Measurements from ENCODE around the gene FMNL2. TPM values are rescaled to one million over a fixed set of nuclear protein-coding genes. Genes with fewer than 3 reads are reported as not detected.

Gene FMNL2
- total RNA-seq, 1 donor from 2014 or later = 56.6 TPM

DNA sequence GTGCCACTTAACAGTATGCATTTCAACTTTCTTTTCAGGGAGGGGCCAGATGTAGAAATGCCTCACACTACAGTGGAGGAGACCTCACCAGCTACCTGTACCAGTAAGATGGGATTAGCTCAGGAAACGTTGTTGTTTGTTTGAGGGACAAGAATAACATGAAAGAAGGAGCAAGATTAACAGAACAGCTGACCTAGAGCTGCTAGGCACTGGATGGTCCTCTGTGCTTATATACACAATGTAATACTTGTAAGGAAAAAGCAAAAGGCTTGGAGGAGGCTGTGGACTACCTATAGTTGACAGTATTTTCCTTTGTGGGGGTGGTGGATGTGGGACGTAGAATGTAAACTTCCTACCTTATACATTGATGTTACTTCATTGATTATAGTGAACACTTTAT, 154.4 kb downstream of the FMNL2 start:
- no peak for DNase-seq (ENCODE audit: extremely low read depth, low read depth, low spot score)

DNA sequence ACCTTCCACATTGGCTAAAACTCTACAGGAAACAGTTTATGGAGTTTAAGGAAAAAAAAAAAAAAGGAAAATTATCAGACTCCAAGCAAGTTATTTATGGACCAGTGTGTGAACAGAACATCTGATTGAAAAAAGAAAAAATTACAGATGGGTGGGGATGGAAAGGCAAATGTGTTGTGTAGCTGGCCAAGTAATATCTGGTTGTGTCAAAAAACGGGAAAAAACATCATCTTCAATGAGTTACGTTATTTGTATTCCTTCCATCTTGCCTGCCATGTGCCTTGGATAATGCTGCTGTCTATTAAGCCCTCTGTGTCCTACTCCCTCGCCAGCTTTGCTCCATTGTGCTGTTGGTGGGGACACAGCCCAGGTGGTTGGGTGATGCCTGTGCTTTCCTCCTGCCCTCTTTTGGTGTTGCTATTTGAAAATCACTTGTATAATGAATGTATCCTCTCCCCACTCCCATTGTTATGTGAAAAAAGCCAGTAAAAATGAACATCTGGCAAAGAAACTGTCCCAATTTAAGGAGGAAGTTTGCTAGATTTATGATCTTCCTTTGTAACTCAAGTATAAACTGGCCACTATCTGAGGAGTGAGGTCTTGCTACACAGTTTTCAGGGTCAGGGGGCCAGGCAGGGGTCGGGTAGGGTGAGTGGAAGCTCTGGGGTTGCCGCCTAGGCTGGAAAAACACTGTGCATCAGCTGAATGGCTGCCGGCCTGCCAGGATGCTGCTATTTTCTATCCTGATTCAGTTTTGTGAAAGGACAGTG, 155.9 kb downstream of the FMNL2 start:
- DNase-seq (ENCODE audit: extremely low read depth, low read depth, low spot score) = no peak

DNA sequence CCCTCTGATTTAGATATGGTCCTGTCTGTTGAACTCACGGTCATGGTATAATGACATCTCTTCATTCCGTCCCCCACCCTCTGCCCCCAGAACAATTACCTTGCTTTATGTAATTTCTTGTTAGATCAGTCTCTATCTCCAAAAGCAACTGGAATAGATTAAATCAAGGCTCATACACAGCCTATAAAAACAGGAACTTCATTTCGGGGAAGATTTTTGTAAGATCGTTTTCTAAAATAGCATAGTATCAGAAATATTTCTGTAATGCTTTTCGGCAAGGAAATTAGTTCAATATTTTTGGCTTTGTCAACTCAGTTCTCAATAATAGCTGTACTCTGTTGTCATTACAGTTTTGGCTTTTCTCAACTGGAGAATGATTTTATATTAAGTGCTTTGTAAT, 157.2 kb downstream of the FMNL2 start:
- DNase-seq (ENCODE audit: extremely low read depth, low read depth, low spot score) = no peak

DNA sequence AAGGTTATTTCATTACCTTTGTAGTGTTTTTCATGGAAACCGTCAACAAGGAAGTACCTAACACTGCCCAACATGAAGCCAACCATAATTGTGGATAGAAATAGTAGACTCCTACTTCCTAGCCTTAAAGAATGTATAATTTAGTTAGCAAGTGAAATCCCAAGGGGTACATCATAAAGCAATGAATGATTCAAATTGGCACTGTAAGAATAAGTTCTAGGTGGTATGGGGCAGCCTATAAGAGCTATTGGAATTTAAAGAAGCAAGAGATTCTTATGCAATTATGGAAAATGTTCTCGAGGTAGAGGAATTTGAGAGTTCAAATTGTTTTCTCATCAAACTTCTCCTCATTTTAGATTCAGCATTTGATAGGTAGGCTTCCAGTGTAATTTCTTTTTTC, 157.9 kb downstream of the FMNL2 start:
- DNase-seq (ENCODE audit: extremely low read depth, low read depth, low spot score) = no peak

DNA sequence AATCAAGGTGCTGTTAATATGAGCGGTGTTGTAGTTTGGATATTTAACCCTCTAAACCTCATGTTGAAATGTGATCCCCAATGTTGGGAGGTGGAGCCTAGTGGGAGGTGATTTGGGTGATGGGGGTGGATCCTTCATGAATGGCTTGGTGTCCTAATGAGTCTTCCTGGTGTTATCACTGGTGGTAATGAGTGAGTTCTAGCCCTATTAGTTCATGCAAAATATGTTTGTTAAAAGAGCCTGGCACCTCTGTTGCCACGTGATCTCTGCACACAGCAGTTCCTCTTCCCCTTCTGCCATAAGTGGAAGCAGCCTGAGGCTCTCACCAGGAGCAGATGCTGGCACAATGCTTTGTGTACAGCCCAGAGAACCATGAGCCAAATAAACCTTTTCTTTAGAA, 158.4 kb downstream of the FMNL2 start:
- DNase-seq (ENCODE audit: extremely low read depth, low read depth, low spot score) = no peak

DNA sequence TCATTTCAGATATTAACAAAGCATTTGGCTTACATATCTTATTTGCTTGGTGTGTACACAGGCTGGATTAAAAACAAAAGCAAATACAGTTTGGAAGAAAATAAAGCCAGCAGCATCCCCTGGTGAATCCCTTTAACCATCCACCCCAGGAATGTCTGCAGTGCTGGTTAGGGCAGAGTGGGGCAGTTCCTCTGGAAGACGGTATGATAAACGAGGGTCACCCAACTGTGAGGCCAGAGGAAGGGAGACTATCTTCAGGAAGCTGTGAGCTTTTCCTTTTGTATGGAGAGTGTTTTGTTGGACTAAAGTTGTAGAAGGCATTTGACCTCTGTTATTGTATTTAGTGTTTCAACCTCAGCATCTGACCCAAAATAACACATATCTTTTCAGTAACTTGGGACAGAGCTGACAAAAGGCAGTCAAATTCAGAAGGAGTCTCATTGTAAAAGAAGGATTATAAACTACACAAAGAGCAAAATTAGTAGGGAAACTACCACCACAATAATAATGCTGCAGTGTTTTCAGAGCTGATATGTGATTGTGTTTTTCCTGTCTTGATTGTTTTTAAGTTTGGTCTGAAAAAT, 159.1 kb downstream of the FMNL2 start:
- no peak for DNase-seq (ENCODE audit: extremely low read depth, low read depth, low spot score)

DNA sequence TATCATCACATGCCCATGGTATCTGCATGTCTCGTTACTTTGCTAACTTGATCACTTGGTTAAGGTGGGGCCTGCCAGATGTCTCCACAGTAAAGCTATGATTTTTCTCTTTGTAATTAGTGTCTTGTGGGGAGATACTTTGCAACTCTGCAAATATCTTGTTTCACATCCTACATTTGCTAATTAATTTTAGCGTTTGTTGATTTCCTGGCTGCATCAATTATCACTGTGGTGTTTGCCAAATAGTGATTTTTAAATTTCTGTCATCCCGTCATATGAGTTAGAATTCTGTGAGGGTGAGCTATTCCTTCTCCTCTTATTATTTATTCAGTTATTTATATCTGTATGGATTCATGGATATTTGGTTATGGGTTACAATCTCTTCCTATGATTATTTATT, 161.4 kb downstream of the FMNL2 start:
- no peak for DNase-seq (ENCODE audit: extremely low read depth, low read depth, low spot score)

DNA sequence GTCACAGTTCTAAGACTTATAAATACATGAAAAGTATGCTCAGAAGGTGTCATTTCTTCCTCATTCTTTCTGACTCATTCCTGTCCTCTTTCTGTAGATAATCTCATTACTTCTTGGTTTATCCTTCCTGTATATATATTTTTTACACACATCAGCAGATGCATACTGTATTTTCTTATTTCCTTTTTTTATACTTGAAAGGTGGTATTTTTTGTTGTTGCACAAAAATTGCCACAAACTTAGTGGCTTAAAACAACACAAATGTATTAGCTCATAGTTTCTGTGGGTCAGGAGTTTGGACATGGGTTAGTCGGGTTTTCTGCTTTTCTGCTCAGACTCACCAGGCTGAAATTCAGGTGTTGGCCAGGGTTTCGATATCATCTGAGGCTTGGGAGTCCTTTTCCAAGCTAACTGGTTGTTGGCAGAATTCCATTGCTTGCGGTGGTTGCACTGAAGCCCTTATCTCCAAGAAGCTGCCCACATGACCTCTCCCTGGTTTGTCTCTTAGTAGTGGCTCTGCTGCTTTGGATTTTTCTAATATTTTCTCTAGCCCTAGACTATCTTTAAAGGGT, 162.6 kb downstream of the FMNL2 start:
- no peak for DNase-seq (ENCODE audit: extremely low read depth, low read depth, low spot score)

DNA sequence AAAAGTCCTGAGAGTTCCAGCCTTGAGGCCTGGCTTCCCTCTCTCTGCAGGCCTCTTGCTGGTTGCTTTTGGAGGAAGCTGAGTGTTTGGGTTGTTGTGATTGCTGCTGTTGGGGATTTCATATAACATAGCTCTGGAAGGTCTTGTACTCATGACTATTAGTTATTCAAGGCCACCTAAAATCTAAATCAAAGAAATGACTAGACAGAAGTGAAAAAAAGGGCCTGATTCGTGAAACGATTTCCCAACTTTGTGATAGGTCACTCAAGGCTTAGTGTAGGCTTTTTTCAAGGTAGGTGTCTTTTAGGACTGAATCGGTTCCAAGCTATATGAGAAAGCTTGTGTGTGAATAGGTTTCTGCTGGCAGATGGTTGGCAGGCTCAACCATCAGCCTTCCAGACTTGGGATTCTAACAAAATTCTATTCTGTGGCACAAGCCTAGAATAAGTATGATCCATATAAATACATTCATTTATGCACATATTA, 164.4 kb downstream of the FMNL2 start:
- DNase-seq (ENCODE audit: extremely low read depth, low read depth, low spot score) = no peak

DNA sequence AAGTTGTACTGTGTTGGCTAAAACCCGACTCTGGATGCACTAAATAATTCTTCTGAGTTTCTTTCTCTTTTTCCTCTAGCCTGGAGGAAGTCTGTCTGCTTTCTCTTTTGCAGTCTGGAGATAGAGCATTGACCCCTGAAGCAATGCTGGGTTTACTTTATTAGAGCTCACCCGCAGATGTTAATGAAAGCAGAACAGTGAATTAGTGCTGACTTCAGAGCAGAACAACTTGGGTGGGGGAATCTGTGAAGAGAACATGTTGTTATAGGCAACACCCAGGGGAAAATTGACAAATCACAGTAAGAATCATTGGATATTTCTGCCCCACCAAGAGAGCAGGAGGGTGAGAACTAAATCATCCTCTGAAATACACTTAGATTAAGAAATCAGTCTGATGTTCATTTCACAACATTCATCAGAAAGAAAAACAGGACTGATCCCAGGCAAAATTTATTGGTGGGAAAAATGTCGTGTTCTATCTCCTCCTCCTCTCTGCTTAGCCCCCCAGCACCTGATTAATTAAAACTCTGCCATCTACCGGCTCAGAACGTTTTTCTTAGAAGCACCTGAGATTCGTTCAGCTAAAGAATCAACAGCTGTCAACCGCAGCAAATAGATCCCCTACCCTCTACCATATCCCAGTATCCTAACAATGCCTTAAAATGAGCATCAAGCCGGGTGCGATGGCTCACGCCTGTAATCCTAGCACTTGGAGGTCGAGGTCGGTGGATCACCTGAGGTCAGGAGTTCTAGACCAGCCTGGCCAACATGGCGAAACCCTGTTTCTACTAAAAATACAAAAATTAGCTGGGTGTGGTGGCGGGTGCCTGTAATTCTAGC, 165.1 kb downstream of the FMNL2 start:
- no peak for DNase-seq (ENCODE audit: extremely low read depth, low read depth, low spot score)

DNA sequence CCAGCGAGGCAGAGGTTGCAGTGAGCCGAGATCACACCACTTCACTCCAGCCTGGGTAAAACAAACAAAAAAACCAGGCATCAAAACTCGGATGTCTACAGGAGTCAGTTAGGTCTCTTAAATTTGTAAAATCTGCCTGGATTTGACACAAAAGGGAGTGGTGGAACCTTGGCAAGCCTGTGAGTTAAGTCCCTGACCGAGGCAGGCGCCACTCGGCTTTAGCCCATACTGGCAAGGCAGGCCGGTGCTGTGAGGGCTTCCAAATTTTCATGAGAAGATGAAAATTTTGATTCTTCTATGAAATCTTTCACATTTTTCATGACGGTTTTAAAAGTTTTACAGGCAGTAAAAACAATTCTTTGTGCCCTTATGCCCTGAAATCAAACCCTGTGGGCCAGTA, 165.8 kb downstream of the FMNL2 start:
- DNase-seq (ENCODE audit: extremely low read depth, low read depth, low spot score) = no peak

DNA sequence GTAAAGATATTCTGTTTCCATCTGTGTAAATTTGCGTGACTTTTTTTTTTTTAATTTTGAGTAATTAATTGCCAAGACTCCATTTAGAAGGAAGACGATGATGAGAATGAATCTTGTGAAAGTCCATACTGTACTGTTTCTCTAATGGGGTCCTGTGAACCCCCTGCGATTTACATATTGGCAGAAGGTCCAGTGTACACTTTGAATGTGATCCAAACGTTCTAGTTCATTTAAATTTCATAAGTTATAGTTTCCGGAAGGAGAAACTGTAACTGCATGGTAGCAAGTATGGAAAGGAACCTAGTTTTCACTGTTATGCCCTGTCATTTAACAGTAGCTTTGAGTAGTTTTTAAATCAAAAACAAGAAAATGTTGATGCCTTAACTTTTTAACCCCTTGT, 166.7 kb downstream of the FMNL2 start:
- DNase-seq (ENCODE audit: extremely low read depth, low read depth, low spot score) = no peak

DNA sequence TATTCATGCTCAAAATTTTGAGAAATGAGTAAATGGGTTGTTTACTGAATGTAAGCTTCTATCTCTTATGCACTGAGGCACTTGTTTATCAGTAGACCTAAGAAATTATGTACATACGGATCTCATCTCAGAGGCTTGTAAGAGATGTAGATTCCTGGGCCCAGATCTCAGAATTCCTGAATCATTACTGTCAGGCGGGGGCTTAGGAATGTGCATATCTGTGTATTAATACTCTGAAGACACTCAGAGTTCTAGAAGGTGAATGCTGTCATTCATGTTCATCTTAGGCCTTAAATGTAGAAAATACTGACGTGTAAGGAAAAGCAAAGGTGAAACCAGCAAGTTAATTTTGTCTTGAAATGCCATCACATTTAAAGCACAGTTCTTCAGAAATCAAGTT, 169.6 kb downstream of the FMNL2 start:
- no peak for DNase-seq (ENCODE audit: extremely low read depth, low read depth, low spot score)

DNA sequence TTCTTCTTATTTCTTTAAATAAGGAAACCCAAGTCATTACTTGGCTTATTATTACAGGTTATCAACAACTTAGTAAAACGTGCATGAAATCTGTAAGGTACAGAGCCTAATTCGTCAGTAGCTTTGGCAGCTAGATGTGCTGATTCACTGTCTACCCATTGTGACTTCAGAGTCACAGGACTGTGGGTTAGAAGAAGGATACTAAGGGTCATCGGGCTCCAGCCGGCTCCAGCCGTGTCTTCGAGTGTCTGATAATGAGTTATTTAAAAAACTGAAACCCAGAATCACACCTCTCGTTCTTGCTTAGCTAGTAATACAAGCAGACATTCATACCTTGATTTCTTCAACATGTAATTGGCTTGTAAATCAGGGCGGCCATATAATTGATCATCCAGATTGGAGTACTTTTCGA, 170.5 kb downstream of the FMNL2 start:
- no peak for DNase-seq (ENCODE audit: extremely low read depth, low read depth, low spot score)

DNA sequence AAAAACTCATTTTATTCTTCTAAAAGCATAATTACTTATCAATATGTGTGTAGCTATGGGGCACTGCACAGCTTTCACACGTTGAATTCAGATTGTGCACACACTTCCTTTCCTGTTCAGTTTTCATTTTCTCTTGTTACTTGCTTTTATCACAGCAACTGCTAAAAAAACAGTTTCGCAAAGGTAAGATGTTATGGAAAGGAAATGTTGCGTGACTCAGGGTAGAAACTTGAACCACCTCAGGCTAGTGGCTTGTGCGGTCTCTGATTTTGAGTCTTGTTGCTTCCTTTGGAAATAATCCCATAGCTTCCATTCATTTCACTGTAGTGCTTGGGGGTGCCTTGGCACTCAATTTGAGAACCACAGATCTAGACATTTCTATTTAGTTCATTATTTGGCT, 171.9 kb downstream of the FMNL2 start:
- DNase-seq (ENCODE audit: extremely low read depth, low read depth, low spot score) = no peak

DNA sequence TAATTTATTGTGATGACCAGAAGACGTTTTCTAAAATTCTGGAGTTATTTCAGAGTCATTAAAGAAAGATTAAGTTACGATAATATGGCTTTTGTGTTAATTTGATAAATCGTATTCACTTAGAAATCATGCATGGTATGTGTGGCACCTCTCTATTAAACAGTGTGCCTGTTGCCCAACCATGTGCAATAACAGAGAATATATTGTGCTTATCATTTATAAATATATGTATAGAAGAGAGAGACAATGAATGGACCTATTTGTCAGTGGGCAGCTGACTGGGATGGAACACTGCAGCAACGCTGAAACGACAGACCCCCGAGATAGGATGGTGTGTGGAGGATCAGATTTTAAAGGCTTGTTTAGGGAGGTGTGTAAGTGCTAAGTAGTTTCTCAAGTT, 172.9 kb downstream of the FMNL2 start:
- DNase-seq (ENCODE audit: extremely low read depth, low read depth, low spot score) = no peak

DNA sequence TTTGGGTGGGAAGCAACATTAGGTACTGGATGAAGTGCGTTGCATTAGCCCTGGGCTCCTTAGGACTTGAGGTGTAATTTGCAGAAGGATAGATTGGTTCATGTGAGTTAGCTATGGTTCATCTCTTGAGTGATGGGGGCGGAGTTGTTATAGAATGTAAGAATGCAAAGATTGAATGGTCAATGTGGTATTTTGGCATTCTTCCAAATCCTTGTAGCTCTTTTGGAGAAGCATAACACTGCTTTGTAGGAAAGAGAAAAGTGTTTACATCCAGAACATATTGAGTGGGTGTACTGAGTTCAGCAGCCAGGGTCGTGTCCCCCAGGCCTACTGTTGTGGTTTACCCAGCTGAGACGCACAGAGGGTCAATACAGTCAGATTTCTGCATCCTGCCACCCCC, 173.5 kb downstream of the FMNL2 start:
- no peak for DNase-seq (ENCODE audit: extremely low read depth, low read depth, low spot score)

DNA sequence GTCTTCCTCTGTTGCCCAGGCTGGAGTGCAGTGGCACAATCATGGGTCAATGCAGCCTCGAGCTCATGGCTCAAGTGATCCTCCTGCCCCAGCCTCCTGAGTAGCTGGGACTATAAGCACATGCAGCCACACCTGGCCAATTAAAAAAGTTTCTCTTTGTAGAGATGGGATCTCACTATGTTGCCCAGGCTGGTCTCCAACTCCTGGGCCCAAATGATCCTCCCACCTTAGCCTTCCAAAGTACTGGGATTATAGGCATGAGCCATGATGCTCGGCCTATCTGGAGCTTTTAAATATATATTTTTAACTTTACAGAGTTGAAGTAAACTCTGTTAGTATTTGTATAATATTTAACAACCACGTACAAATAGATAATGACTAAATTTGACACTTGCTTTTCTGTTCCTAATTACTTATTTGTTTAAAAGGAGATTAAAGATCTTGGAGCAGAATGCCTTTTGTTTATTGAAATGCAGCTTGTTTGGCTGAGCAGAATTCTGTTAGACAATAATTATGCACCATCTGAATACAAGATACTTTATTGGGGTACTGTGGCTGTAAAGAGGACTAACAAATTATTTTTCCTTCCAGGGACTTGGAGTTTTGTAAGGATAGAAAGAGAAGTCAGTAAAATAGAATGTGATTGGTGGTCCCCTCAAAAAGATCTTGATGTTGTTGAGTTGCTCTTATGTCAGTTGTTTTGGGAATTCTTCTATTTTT, 175.0 kb downstream of the FMNL2 start:
- no peak for DNase-seq (ENCODE audit: extremely low read depth, low read depth, low spot score)

DNA sequence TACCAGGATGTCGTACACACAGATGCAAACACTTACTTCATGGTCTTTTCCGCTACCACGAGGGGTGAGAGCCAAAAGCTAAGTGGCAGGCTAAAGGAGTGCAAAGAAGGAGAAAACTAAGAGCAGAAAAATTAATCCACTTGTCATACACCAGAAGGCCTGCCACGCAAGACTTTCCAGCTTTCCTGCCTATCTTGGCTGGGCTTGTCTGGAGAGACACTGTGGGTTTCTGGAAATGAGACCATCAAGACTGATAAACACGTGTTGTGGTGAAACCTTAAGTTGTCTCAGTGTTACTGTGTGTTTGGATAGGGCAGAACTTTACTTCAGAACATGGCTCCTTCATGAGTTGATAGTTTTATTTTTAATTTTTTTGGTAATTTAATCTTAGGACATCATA, 175.6 kb downstream of the FMNL2 start:
- no peak for DNase-seq (ENCODE audit: extremely low read depth, low read depth, low spot score)

DNA sequence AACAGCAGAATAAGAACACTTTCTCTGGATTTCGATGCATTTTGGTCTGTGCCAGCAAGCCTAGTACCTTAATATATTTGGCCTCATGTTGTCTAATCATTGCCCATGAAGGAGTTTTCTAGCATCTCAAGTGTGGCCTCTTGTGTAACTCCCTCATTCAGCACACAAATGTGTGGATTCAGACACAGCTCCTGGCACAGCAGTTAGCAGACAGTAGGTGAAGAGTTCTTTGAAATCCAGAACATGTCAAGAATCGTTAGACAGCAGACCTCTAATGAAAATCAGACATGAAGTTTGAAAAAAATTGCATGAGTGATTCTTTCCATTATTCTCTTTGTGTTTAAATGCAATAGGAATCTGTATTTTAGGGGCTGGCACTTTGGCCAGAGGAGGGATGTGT, 177.0 kb downstream of the FMNL2 start:
- DNase-seq (ENCODE audit: extremely low read depth, low read depth, low spot score) = no peak

DNA sequence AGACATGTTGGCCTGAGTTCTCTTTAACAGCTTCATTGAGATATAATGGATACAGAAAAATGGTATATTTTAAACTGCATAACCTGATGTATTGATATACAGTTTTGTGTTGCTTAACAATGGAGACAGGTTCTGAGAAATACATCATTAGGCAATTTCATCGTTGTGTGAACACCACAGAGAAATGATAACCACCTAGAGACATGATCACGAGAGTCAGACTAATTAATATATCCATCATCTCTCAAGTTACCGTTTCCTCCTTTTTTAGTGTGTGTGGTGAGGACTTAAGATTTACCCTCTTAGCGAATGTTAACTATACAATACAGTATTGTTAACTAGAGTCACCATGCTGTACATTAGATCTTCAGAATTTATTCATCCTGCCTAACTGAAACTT, 178.1 kb downstream of the FMNL2 start:
- no peak for DNase-seq (ENCODE audit: extremely low read depth, low read depth, low spot score)

All from glomerular endothelial cell (primary cell).